Right atrium auricular region (tissue), 2 donors: ENCODE measurements around the gene ACTR3. TPM values are rescaled to one million over a fixed set of nuclear protein-coding genes. Genes with fewer than 3 reads are reported as not detected.

Source experiments
- DNase-seq: peaks from one replicate; pipeline ENCODE4 v3.0.0-alpha.2; 2019; ENCODE audit warnings: low spot score
- H3K27ac ChIP-seq, 2 donors: fragments of 200-600 bp; sonication (generic); 1 replicate in 1 of 2; 2 replicates in 1 of 2; pipeline ENCODE4 v1.5.1; 2016 to 2019
- H3K27me3 ChIP-seq, 2 donors: fragments of 200-600 bp; sonication (generic); one replicate each; pipeline versions ENCODE4 v1.5.1 to v1.6.0; 2017 to 2019
- H3K36me3 ChIP-seq: fragments of 200-600 bp; sonication (generic); one replicate; pipeline ENCODE4 v1.5.1; 2016
- H3K4me1 ChIP-seq, 2 donors: fragments of 200-600 bp; sonication (generic); one replicate each; pipeline versions ENCODE4 v1.5.1 to v1.6.0; 2017 to 2019
- H3K4me3 ChIP-seq, 2 donors: fragments of 200-600 bp; sonication (generic); 1 replicate in 1 of 2; 2 replicates in 1 of 2; pipeline ENCODE4 v1.5.1; 2017 to 2019; ENCODE audit warnings: mild to moderate bottlenecking in 1 of 2, moderate library complexity in 1 of 2
- H3K9me3 ChIP-seq, 2 donors: fragments of 200-600 bp; sonication (generic); one replicate each; pipeline ENCODE4 v1.5.1; 2019
- CTCF ChIP-seq, 2 donors: fragments of 200-600 bp; sonication (generic); IDR thresholded peaks; one replicate each; pipeline ENCODE4 v1.5.1; 2019; ENCODE audit warnings: antibody characterized with exemption in 2 of 2
- total RNA-seq, 2 donors: library from RNA; depleted of rRNA; stranded (reverse); fragments of >200 nt; gene quantifications; one replicate each; pipeline ENCODE4 v1.1.0, GENCODE V29; 2016

The ACTR3 gene
- total RNA-seq, 2 donors from 2014 or later: 68.5 to 70.5 TPM

- Histone ChIP-seq H3K36me3 (no peaks in the 10 kb centered on the region), H3K27me3 (no peaks in the 10 kb centered on the region), H3K4me3 (no peak overlapping the region), H3K4me1 (no peaks in the 10 kb centered on the region), H3K27ac (no peak overlapping the region), H3K9me3 (no peaks in the 10 kb centered on the region)
- TF ChIP-seq CTCF (IDR thresholded peaks at IDR 0.05): no peak
- no peak for DNase-seq
Measured at GRCh38 chr2:113846429-113846828, 43.5 kb upstream of the ACTR3 start.

GRCh38 chr2:113847144-113847543 lies 42.7 kb upstream of the ACTR3 start:
- no peaks in the 10 kb centered on the region for H3K4me1 ChIP-seq

GRCh38 chr2:113848758-113849415 lies 41.0 kb upstream of the ACTR3 start:
- no peak overlapping the region for H3K27ac ChIP-seq
- DNase-seq: no peak
- no peaks in the 10 kb centered on the region for H3K4me1 ChIP-seq
- no peak overlapping the region for H3K4me3 ChIP-seq
- H3K36me3 ChIP-seq: no peaks in the 10 kb centered on the region
- no peak for TF ChIP-seq CTCF (IDR thresholded peaks at IDR 0.05)
- H3K27me3 ChIP-seq: no peaks in the 10 kb centered on the region
- H3K9me3 ChIP-seq: no peaks in the 10 kb centered on the region

More at GRCh38 chr2:113847144-113847543, 42.7 kb upstream of the ACTR3 start:
- no peak overlapping the region for H3K27ac ChIP-seq
- no peaks in the 10 kb centered on the region for H3K36me3 ChIP-seq
- no peak for DNase-seq
- no peak for TF ChIP-seq CTCF (IDR thresholded peaks at IDR 0.05)
- H3K4me3 ChIP-seq: no peak overlapping the region
- no peaks in the 10 kb centered on the region for H3K27me3 ChIP-seq
- no peaks in the 10 kb centered on the region for H3K9me3 ChIP-seq

GRCh38 chr2:113850687-113851086 lies 39.2 kb upstream of the ACTR3 start:
- no peak overlapping the region for H3K4me3 ChIP-seq
- no peak for DNase-seq
- H3K4me1 ChIP-seq: no peaks in the 10 kb centered on the region
- H3K27me3 ChIP-seq: no peaks in the 10 kb centered on the region
- no peak for TF ChIP-seq CTCF (IDR thresholded peaks at IDR 0.05)
- no peaks in the 10 kb centered on the region for H3K9me3 ChIP-seq
- no peaks in the 10 kb centered on the region for H3K36me3 ChIP-seq
- H3K27ac ChIP-seq: no peak overlapping the region

- TF ChIP-seq CTCF (IDR thresholded peaks at IDR 0.05): no peak
- no peaks in the 10 kb centered on the region for H3K27me3 ChIP-seq
- H3K4me3 ChIP-seq: no peak overlapping the region
- no peak overlapping the region for H3K27ac ChIP-seq
- H3K4me1 ChIP-seq: no peaks in the 10 kb centered on the region
- no peak for DNase-seq
- H3K9me3 ChIP-seq: no peaks in the 10 kb centered on the region
- no peaks in the 10 kb centered on the region for H3K36me3 ChIP-seq
Measured at GRCh38 chr2:113851640-113852039, 38.2 kb upstream of the ACTR3 start.

GRCh38 chr2:113854208-113854607 lies 35.7 kb upstream of the ACTR3 start:
- H3K36me3 ChIP-seq: no peaks in the 10 kb centered on the region
- H3K27me3 ChIP-seq: no peaks in the 10 kb centered on the region
- H3K9me3 ChIP-seq: no peaks in the 10 kb centered on the region
- H3K27ac ChIP-seq: no peak overlapping the region
- DNase-seq: no peak
- H3K4me1 ChIP-seq: no peaks in the 10 kb centered on the region
- TF ChIP-seq CTCF (IDR thresholded peaks at IDR 0.05): no peak
- H3K4me3 ChIP-seq: no peak overlapping the region
